ENCODE measurements around the gene HOXD1. TPM values are rescaled to one million over a fixed set of nuclear protein-coding genes. Genes with fewer than 3 reads are reported as not detected.

Gene HOXD1
- total RNA-seq, 2 experiments from 2014 or later = not detected

DNA sequence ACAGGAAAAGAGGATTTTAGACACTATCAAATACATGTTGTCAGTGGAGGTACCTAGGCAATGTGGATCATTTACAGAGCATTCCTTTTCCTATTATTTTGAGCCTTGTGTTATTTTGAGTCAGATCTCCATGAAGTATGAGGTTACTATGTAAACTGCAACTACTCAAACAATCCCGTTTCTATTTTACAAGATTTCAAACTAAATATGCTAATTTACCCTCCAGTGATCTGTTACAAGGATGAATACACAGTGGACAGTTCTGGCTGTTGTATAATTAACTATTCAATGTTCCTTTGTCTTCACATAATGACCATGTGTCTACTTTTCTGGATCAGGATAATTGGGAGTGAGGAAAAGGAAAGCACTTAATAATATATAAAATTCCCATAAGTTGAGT is 4.6 kb downstream of the HOXD1 start:
- Mint-ChIP-seq H3K27ac (no peak overlapping the region), H3K27me3 (peaks cover 60% of the 10 kb centered on the region), H3K36me3 (ENCODE audit: low read depth) (no peaks in the 10 kb centered on the region), H3K9me3 (no peaks in the 10 kb centered on the region), H3K4me1 (ENCODE audit: low read depth) (peaks cover 6% of the 10 kb centered on the region), H3K4me3 (no peak overlapping the region)
- TF ChIP-seq, protein P1, sequence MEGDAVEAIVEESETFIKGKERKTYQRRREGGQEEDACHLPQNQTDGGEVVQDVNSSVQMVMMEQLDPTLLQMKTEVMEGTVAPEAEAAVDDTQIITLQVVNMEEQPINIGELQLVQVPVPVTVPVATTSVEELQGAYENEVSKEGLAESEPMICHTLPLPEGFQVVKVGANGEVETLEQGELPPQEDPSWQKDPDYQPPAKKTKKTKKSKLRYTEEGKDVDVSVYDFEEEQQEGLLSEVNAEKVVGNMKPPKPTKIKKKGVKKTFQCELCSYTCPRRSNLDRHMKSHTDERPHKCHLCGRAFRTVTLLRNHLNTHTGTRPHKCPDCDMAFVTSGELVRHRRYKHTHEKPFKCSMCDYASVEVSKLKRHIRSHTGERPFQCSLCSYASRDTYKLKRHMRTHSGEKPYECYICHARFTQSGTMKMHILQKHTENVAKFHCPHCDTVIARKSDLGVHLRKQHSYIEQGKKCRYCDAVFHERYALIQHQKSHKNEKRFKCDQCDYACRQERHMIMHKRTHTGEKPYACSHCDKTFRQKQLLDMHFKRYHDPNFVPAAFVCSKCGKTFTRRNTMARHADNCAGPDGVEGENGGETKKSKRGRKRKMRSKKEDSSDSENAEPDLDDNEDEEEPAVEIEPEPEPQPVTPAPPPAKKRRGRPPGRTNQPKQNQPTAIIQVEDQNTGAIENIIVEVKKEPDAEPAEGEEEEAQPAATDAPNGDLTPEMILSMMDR (IDR thresholded peaks at IDR 0.05) = no peak
- DNase-seq (no peak), ATAC-seq (no peak)
- intact Hi-C loops (cut with micrococcal nuclease) = no loop called here
- ChIA-PET POLR2A (no interaction called here), CTCF (interaction anchor here (1.2 to 1.7 kb wide), 3 partner anchors 52 to 361 kb away, joined by 3 to 7 read pairs (median 5); no protein-coding TSS in a partner anchor)

- ATAC-seq (no peak), DNase-seq (no peak)
- TF ChIP-seq, protein P1 (IDR thresholded peaks at IDR 0.05) = no peak
- intact Hi-C loops (cut with micrococcal nuclease) = no loop called here
- ChIA-PET POLR2A (no interaction called here), CTCF (interaction anchor here (0.6 kb wide), 1 partner anchor 24 kb away, joined by 3 read pairs; no protein-coding TSS in a partner anchor)
- no peak overlapping the region for H3K27ac Mint-ChIP-seq
- H3K9me3 Mint-ChIP-seq = no peaks in the 10 kb centered on the region
- no peaks in the 10 kb centered on the region for H3K36me3 Mint-ChIP-seq (ENCODE audit: low read depth)
- H3K4me1 Mint-ChIP-seq (ENCODE audit: low read depth) = no peaks in the 10 kb centered on the region
- H3K27me3 Mint-ChIP-seq = peaks cover 40% of the 10 kb centered on the region
- no peak overlapping the region for H3K4me3 Mint-ChIP-seq
Measured at GRCh38 chr2:176199902-176200301, 11.4 kb downstream of the HOXD1 start.

- Mint-ChIP-seq H3K27ac (no peak overlapping the region), H3K4me1 (ENCODE audit: low read depth) (no peaks in the 10 kb centered on the region), H3K9me3 (no peaks in the 10 kb centered on the region), H3K27me3 (peaks cover 36% of the 10 kb centered on the region), H3K36me3 (ENCODE audit: low read depth) (no peaks in the 10 kb centered on the region), H3K4me3 (no peak overlapping the region)
- intact Hi-C loops (cut with micrococcal nuclease) = no loop called here
- ChIA-PET POLR2A (no interaction called here), CTCF (no interaction called here)
- TF ChIP-seq, protein P1 (IDR thresholded peaks at IDR 0.05) = no peak
- no peak for ATAC-seq
- DNase-seq = no peak
Measured at GRCh38 chr2:176200971-176201370, 12.5 kb downstream of the HOXD1 start.

GRCh38 chr2:176202491-176202890 is 14.0 kb downstream of the HOXD1 start:
- Mint-ChIP-seq H3K27me3 (peaks cover 27% of the 10 kb centered on the region), H3K36me3 (ENCODE audit: low read depth) (no peaks in the 10 kb centered on the region), H3K4me3 (no peak overlapping the region), H3K4me1 (ENCODE audit: low read depth) (no peaks in the 10 kb centered on the region), H3K9me3 (no peaks in the 10 kb centered on the region), H3K27ac (no peak overlapping the region)
- TF ChIP-seq, protein P1 (IDR thresholded peaks at IDR 0.05) = no peak
- intact Hi-C loops (cut with micrococcal nuclease) = no loop called here
- ChIA-PET POLR2A (no interaction called here), CTCF (no interaction called here)
- DNase-seq = no peak
- no peak for ATAC-seq

DNA sequence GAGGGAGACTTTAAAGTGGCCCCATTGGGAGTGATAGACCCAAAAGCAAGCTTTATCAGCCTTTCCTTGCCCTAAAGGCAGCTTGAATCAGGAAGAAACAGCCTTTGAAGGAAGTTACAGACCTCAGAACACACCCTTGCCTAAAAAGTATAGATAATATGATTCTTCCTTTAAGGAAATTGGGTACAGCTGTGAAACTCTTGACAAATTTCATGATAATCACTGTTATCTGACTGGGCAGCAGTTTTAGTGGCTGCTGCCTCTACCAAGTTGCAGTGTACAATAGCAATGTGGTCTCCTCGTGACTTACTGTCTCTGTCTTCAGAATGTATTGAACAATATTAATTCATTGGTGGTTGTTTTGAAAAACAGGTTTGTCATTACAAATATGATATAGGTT is 16.7 kb downstream of the HOXD1 start:
- H3K27me3 Mint-ChIP-seq = peaks cover 22% of the 10 kb centered on the region
- CTCF ChIA-PET = interaction anchor here (1.5 kb wide), 1 partner anchor 250 kb away, joined by 3 read pairs; no protein-coding TSS in a partner anchor
- no peaks in the 10 kb centered on the region for H3K4me1 Mint-ChIP-seq (ENCODE audit: low read depth)
- H3K27ac Mint-ChIP-seq = no peak overlapping the region
- intact Hi-C loops (cut with micrococcal nuclease) = no loop called here
- H3K9me3 Mint-ChIP-seq = no peaks in the 10 kb centered on the region
- DNase-seq (no peak), ATAC-seq (no peak)
- H3K4me3 Mint-ChIP-seq = no peak overlapping the region
- POLR2A ChIA-PET = no interaction called here
- TF ChIP-seq, protein P1 (IDR thresholded peaks at IDR 0.05) = no peak
- H3K36me3 Mint-ChIP-seq (ENCODE audit: low read depth) = no peaks in the 10 kb centered on the region

Measured in activated CD8-positive, alpha-beta T cell treated with anti-CD3 and anti-CD28 coated beads for 36 hours (primary cell).